BLaER1 treated with 17β-estradiol and CSF1 and Interleukin-3, amounts not matched to agents 10 nM and 100 nM (cell line): ENCODE data around the gene EAF1.

ENCODE experiments used
- H3K27ac ChIP-seq, 11 experiments: shearing (Covaris generic); formaldehyde crosslinking; 2 replicates each; pipeline ENCODE4 v1.8.1; 2022
- H3K27me3 ChIP-seq, 11 experiments: shearing (Covaris generic); formaldehyde crosslinking; 2 replicates each; pipeline ENCODE4 v1.8.1; 2022
- H3K36me3 ChIP-seq, 11 experiments: shearing (Covaris generic); formaldehyde crosslinking; 2 replicates each; pipeline ENCODE4 v1.8.1; 2022
- H3K4me1 ChIP-seq, 10 experiments: shearing (Covaris generic); formaldehyde crosslinking; 2 replicates each; pipeline ENCODE4 v1.8.1; 2022
- H3K4me2 ChIP-seq, 11 experiments: shearing (Covaris generic); formaldehyde crosslinking; 2 replicates each; pipeline ENCODE4 v1.8.1; 2022
- H3K4me3 ChIP-seq, 10 experiments: shearing (Covaris generic); formaldehyde crosslinking; 2 replicates each; pipeline ENCODE4 v1.8.1; 2022
- H3K9ac ChIP-seq, 11 experiments: shearing (Covaris generic); formaldehyde crosslinking; 2 replicates each; pipeline ENCODE4 v1.8.1; 2022
- H3K9me3 ChIP-seq, 11 experiments: shearing (Covaris generic); formaldehyde crosslinking; replicated peaks in 1 of 11; 2 replicates each; pipeline ENCODE4 v1.8.1; 2022
- H4K20me1 ChIP-seq, 11 experiments: shearing (Covaris generic); formaldehyde crosslinking; 2 replicates each; pipeline ENCODE4 v1.8.1; 2022
- Cebpa-rat ChIP-seq, 11 experiments: shearing (Covaris generic); IDR thresholded peaks; 2 replicates each; pipeline ENCODE4 v1.8.1; 2022

Gene EAF1

DNA sequence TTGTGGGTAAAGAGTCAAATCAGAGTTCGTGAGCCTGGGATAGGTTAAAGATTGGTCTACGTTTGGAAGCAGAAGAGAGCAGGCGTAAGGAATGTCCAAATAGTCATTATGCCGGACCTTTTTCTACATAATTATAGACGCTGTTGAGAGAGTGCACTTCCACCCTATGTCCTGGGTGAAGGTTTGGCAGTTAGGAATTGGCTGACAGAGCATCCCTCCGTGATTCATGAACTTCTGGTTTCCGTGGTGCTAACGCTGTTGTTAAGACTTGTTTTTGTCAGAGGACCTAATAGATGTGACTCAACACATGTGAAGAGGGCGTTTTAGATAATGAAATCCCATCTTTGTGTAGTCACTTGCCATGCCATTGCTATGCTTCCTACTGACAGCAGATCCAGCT is 1.1 kb downstream of the EAF1 start:
- peaks cover 24 to 56% (median 45%) of the 10 kb centered on the region in 10 experiments for H3K4me1 ChIP-seq
- H3K4me2 ChIP-seq = peak overlapping the region; percentile 79 to 97 (median 91)
- H3K36me3 ChIP-seq = peaks cover 48 to 68% (median 57%) of the 10 kb centered on the region in 11 experiments
- TF ChIP-seq Cebpa-rat (IDR thresholded peaks at IDR 0.05) = no peak
- peak overlapping the region; percentile 72 to 97 (median 90) for H3K4me3 ChIP-seq
- peaks cover 21 to 55% (median 44%) of the 10 kb centered on the region in 11 experiments; a peak in 20 of 22 replicates for H4K20me1 ChIP-seq
- H3K27ac ChIP-seq = peak overlapping the region in 10 of 11 experiments; percentile 78 to 96 (median 92); a peak in 16 of 22 replicates
- no peaks in the 10 kb centered on the region for H3K9me3 ChIP-seq
- peak overlapping the region; percentile 80 to 98 (median 90) for H3K9ac ChIP-seq
- H3K27me3 ChIP-seq = no peaks in the 10 kb centered on the region

DNA sequence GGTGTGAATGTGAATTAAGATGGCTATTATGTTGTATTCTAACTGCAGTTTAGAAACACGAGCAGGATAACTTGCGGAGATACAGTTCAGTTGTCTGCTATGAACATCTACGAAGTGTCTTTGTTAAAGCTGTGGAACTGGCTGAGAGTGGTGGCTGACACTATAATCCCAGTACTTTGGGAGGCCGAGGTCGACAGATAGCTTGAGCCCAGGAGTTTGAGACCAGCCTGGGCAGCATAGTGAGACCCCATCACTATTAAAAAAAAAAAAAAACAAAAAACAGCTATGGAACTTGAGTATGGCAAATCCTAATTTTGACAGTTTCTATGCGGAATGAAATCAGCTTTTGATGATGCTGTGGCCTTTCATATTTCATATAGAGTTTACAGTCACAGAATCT is 1.7 kb downstream of the EAF1 start:
- no peak for TF ChIP-seq Cebpa-rat (IDR thresholded peaks at IDR 0.05)
- Histone ChIP-seq H3K4me3 (peak overlapping the region; percentile 72 to 97 (median 90); a peak in 19 of 20 replicates), H3K4me2 (peak overlapping the region; percentile 79 to 97 (median 91)), H3K27ac (peak overlapping the region in 5 of 11 experiments; percentile 12 to 96 (median 94); a peak in 8 of 22 replicates), H3K36me3 (peaks cover 48 to 68% (median 57%) of the 10 kb centered on the region in 11 experiments), H3K9ac (peak overlapping the region in 10 of 11 experiments; percentile 80 to 98 (median 90); a peak in 18 of 22 replicates), H3K4me1 (peaks cover 24 to 56% (median 45%) of the 10 kb centered on the region in 10 experiments), H3K9me3 (no peaks in the 10 kb centered on the region), H4K20me1 (peaks cover 21 to 60% (median 49%) of the 10 kb centered on the region in 11 experiments; a peak in 21 of 22 replicates), H3K27me3 (no peaks in the 10 kb centered on the region)

DNA sequence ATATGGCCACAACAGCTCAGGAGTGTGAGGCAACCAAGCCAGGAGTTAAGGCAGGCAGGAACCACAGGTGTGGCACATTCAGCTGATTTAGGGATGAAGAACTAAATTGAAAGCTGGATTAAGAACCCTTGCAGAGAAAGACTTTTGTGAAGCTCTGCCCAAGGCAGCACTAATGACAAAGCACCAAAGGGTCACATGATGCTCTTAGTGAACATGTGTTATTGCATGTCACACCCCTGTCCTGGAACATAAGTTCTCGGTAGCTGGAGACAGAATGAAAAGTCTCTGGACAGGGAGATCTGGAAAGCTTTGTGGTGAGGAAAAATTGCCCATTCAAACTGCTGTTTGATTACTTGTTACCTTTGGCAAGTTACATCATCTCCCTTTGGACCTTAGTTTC is 3.2 kb downstream of the EAF1 start:
- peaks cover 56 to 68% (median 59%) of the 10 kb centered on the region in 11 experiments for H3K36me3 ChIP-seq
- peak overlapping the region in 1 of 11 experiments; percentile 95; a peak in 1 of 22 replicates for H3K27ac ChIP-seq
- peaks cover 21 to 76% (median 56%) of the 10 kb centered on the region in 11 experiments; a peak in 21 of 22 replicates for H4K20me1 ChIP-seq
- no peaks in the 10 kb centered on the region for H3K27me3 ChIP-seq
- TF ChIP-seq Cebpa-rat (IDR thresholded peaks at IDR 0.05) = no peak
- peak overlapping the region in 4 of 11 experiments; percentile 23 to 86 (median 83); a peak in 6 of 22 replicates for H3K4me2 ChIP-seq
- H3K4me1 ChIP-seq = peaks cover 24 to 47% (median 38%) of the 10 kb centered on the region in 10 experiments
- H3K9ac ChIP-seq = 0 out of 22 replicates have a peak overlapping the region, but pooled peaks of 1 of the 11 experiments have one; percentile 10
- no peaks in the 10 kb centered on the region for H3K9me3 ChIP-seq
- no peak overlapping the region for H3K4me3 ChIP-seq

DNA sequence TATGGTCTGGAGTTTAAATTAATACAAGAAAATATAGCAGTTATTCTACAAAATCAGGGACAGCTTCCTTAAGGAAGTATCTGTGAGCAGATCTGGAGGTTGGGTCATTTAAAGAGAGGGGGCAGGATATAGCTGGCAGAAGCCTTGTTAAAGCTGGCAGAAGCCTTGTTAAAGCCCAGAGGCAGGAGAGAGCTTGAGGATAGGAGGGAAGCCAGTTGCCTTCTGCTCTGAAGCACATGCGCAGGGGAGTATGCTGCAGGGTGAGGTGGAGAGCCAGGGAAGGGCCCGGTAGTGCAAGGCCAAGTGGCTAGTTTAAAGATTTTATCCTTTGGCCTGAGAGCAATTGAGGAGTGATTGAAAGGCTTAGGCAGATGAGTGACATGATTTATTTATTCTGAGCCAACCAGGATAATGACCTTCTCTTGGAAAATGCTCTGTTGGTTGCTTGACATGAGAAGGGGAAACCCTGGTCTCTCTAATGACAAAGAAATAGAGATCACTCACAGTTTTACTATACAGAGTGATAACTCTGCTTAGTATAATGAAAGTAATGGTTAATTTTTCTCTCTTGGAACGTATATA is 3.9 kb downstream of the EAF1 start:
- no peak overlapping the region for H3K27ac ChIP-seq
- TF ChIP-seq Cebpa-rat (IDR thresholded peaks at IDR 0.05) = no peak
- no peak overlapping the region for H3K4me3 ChIP-seq
- H3K4me1 ChIP-seq = peaks cover 21 to 40% (median 31%) of the 10 kb centered on the region in 10 experiments
- H3K4me2 ChIP-seq = peak overlapping the region in 4 of 11 experiments; percentile 6 to 86 (median 56); a peak in 4 of 22 replicates
- H3K9me3 ChIP-seq = no peaks in the 10 kb centered on the region
- peaks cover 21 to 83% (median 56%) of the 10 kb centered on the region in 11 experiments; a peak in 21 of 22 replicates for H4K20me1 ChIP-seq
- peak overlapping the region in 1 of 11 experiments; percentile 6; a peak in 2 of 22 replicates for H3K9ac ChIP-seq
- H3K36me3 ChIP-seq = peaks cover 62 to 73% (median 66%) of the 10 kb centered on the region in 11 experiments
- H3K27me3 ChIP-seq = no peaks in the 10 kb centered on the region

DNA sequence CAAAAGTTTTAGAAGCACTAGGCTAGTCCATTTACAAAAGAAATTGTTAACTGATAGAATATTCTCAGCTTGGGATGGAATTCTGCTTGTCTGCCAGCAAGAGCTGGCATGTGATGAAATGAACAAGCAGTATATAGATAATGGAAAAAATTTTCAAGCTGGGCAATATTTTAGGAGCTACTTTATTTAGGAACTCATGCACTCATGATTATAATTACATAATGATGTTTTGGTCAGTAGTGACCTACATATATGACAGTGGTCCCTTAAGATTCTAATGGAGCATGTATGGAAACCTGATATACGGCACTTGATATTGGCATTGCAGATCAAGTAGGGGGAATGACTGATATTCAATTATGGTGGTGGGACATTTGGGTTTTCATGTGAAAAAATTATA is 6.1 kb downstream of the EAF1 start:
- no peak for TF ChIP-seq Cebpa-rat (IDR thresholded peaks at IDR 0.05)
- no peak overlapping the region for H3K9ac ChIP-seq
- no peak overlapping the region for H3K4me2 ChIP-seq
- no peak overlapping the region for H3K4me3 ChIP-seq
- H3K36me3 ChIP-seq = peaks cover 84 to 95% (median 88%) of the 10 kb centered on the region in 11 experiments
- peaks cover 11 to 46% (median 25%) of the 10 kb centered on the region in 10 experiments for H3K4me1 ChIP-seq
- no peak overlapping the region for H3K27ac ChIP-seq
- peaks cover 21 to 92% (median 53%) of the 10 kb centered on the region in 11 experiments; a peak in 21 of 22 replicates for H4K20me1 ChIP-seq
- no peaks in the 10 kb centered on the region for H3K9me3 ChIP-seq
- H3K27me3 ChIP-seq = no peaks in the 10 kb centered on the region

DNA sequence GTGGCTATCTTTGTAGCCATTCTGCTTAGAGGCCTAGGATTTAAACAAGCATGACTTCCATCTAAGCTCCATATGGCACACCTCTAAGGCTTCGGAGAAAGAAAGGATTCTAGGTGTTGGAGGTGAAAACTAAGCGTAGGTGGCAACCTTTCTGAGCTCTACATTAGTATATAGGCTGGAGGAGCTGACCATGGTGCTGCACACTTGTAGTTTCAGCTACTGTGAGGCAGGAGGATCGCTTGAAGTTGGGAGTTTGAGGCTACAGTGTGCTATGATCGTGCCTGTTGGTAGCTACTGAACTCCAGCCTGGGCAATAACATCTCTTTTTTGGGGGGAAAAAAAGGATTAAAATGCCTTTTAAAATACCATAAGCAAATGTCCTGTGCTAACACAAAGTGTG is 7.4 kb downstream of the EAF1 start:
- Histone ChIP-seq H3K4me1 (peaks cover 0 to 47% (median 25%) of the 10 kb centered on the region in 10 experiments; a peak in 17 of 20 replicates), H3K9me3 (no peaks in the 10 kb centered on the region), H3K27me3 (no peaks in the 10 kb centered on the region), H3K4me3 (no peak overlapping the region), H3K36me3 (peaks cover 96 to 100% (median 99%) of the 10 kb centered on the region in 11 experiments), H3K9ac (no peak overlapping the region), H3K4me2 (no peak overlapping the region), H3K27ac (no peak overlapping the region), H4K20me1 (peaks cover 13 to 80% (median 41%) of the 10 kb centered on the region in 11 experiments; a peak in 20 of 22 replicates)
- no peak for TF ChIP-seq Cebpa-rat (IDR thresholded peaks at IDR 0.05)

DNA sequence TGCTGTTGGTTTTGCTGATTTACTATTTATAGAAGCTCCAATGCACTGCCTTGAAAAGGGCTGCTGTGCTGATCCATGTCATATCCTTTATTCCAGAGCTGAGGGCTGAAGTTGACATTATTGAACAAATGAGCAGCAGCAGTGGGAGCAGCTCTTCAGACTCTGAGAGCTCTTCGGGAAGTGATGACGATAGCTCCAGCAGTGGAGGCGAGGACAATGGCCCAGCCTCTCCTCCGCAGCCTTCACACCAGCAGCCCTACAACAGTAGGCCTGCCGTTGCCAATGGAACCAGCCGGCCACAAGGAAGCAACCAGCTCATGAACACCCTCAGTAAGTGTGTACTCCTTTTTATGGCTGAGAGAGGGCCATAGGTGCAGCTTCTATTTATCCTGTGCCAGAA is 8.8 kb downstream of the EAF1 start:
- Histone ChIP-seq H3K9ac (no peak overlapping the region), H3K4me1 (peaks cover 0 to 47% (median 23%) of the 10 kb centered on the region in 10 experiments; a peak in 12 of 20 replicates), H3K4me3 (no peak overlapping the region), H3K9me3 (no peaks in the 10 kb centered on the region), H3K27me3 (no peaks in the 10 kb centered on the region), H3K4me2 (no peak overlapping the region), H3K27ac (no peak overlapping the region), H4K20me1 (peaks cover 3 to 72% (median 28%) of the 10 kb centered on the region in 11 experiments; a peak in 20 of 22 replicates), H3K36me3 (peaks cover 96 to 100% (median 99%) of the 10 kb centered on the region in 11 experiments)
- TF ChIP-seq Cebpa-rat (IDR thresholded peaks at IDR 0.05) = no peak

DNA sequence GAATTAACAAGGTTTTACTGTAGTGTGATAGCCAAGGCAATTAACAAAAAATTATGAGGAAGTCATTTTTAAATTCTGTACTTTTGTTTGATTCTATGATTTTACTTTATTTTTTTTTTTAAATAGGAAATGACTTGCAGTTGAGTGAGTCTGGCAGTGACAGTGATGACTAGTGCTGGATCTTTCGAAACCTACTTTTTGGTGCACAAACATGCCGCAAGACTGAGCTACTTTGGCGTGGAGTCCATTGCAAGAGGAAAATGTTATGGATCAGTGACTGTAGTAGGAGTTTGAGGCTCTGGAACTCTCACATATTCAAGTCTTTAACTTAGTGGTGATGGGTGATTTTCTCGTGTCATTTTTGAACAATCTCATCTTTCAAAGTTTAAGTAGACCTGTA is 11.6 kb downstream of the EAF1 start:
- Histone ChIP-seq H4K20me1 (peaks cover 0 to 60% (median 15%) of the 10 kb centered on the region in 11 experiments; a peak in 15 of 22 replicates), H3K9ac (peak overlapping the region in 3 of 11 experiments; percentile 28 to 65 (median 46); a peak in 5 of 22 replicates), H3K36me3 (peaks cover 92 to 100% (median 100%) of the 10 kb centered on the region in 11 experiments), H3K9me3 (no peaks in the 10 kb centered on the region), H3K4me1 (peaks cover 0 to 65% (median 26%) of the 10 kb centered on the region in 10 experiments; a peak in 12 of 20 replicates), H3K4me2 (peak overlapping the region in 6 of 11 experiments; percentile 12 to 84 (median 66); a peak in 10 of 22 replicates), H3K27me3 (no peaks in the 10 kb centered on the region), H3K27ac (peak overlapping the region in 6 of 11 experiments; percentile 14 to 83 (median 74); a peak in 11 of 22 replicates), H3K4me3 (peak overlapping the region in 1 of 10 experiments; percentile 21; a peak in 1 of 20 replicates)
- peak in 3 of 11 experiments; percentile 29 to 65 (median 54); a peak in 5 of 22 replicates for TF ChIP-seq Cebpa-rat (IDR thresholded peaks at IDR 0.05)
